A549 treated with AZD9567 at 1 μM for 4 hours (cell line): ENCODE data around the gene MOSPD2. TPM values are rescaled to one million over a fixed set of nuclear protein-coding genes. Genes with fewer than 3 reads are reported as not detected.

Source experiments
- total RNA-seq: library from RNA; stranded (reverse); fragments of 200-300 nt; extraction: Qiagen RNA extraction; gene quantifications from 5 replicates; pipeline ENCODE4 v1.2.3, GENCODE V29; 2022; ENCODE audit not compliant: insufficient read depth

The MOSPD2 gene
- total RNA-seq, result 8.3 to 12.4 TPM (median 9.1 TPM) in 5 replicates

DNA sequence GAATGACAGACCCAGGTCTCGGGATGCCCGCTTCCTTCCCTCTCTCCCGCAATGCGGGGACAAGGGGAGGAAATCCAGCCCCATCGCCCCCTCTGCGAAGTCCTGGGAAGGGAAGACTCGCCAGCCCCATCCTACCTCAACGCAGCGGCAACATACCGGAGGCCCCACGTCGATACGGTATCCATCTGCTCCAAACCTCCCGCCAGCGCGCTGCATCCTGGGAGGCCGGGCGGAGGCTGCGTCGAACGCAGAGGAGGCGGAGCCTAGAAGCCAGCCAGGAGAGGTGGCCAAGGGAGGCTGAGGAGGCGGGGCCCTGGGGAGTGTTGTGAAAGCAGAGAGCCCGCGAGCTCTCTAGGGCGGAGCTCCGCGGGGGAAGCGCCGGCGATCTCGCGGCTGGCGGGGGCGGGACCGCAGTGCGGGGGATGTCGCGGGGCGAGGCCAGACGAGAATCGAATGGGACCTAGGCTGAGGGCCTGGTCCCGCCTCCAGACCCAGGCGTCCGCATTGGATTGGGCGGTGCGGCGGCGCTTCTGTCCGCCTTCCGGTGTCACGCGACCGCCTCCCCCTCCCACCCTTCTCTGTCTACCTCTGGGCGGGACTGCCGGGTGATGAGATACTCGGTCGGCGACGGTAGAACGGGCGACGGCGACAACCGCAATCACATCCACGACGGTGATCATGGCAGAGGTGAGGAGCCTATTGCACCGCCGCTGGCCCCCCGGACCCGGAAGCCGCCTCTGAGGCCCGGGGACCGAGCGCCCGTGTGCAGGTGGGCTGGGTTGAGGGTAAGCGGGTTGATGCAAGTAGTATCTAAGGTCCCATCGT is at the start of gene MOSPD2, which contains the start of gene FANCB:
TSS of gene MOSPD2 (plus strand) at position 571 of the 825 bp plus-strand sequence. CDS start at position 679, 108 bp downstream.
TSS of gene FANCB (minus strand) at position 219 of the 825 bp plus-strand sequence. CDS start 7,559 bp downstream, outside the sequence.

Other genes with a start within 250 kb of the MOSPD2 start
- 2.2 to 4.0 TPM (median 3.7 TPM) in 5 replicates for gene FANCB, start 352 bp upstream of the MOSPD2 start, total RNA-seq